ENCODE results near the gene SLC2A4RG.

The SLC2A4RG gene, protein sequence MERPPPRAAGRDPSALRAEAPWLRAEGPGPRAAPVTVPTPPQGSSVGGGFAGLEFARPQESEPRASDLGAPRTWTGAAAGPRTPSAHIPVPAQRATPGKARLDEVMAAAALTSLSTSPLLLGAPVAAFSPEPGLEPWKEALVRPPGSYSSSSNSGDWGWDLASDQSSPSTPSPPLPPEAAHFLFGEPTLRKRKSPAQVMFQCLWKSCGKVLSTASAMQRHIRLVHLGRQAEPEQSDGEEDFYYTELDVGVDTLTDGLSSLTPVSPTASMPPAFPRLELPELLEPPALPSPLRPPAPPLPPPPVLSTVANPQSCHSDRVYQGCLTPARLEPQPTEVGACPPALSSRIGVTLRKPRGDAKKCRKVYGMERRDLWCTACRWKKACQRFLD

DNA sequence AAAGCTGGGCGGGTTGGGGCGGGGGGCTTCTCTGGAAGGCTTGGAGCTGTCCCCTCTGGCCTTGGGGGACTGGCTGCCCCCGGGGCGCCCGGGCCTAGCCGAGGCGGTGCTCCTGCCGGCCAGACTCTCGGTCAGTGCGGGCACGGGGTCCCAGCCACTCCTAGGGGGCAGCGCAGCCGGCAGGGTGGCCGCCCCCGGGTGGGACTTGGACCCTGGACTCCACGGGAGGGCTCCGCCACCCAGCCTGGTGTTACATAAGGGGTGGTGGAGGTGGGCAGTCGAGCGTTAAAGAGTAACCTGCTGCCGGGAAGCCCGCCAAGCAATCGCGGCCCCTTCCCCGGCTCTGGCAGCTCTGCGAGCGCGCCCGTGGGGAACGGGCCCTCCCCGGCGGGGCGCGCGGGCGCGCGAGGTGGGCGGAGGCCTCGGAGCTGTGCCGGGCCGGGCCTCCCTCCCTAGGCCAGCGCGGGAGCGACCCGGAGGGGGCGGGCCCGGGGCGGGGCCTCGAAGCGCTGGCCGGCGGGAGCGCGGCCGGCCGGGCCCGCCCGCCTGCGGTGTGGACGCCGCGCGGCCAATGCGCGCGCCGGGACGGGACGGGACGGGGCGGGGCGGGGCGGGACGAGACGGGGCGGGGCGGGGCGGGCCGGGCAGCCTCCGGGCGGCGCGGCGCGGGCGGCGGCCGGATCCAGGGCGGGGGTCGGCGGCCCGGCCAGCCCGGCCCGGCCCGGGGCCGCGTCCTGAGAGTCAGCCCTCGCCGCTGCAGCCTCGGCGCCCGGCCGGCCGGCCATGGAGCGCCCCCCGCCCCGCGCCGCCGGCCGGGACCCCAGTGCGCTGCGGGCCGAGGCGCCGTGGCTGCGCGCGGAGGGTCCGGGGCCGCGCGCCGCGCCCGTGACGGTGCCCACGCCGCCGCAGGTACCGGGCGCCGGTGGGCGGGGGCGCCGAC, at the start of gene SLC2A4RG:
Gene SLC2A4RG (plus strand): TSS at position 647 of the 940 bp plus-strand sequence. CDS start 137 bp downstream, at position 784.
- TF ChIP-seq, protein P1, sequence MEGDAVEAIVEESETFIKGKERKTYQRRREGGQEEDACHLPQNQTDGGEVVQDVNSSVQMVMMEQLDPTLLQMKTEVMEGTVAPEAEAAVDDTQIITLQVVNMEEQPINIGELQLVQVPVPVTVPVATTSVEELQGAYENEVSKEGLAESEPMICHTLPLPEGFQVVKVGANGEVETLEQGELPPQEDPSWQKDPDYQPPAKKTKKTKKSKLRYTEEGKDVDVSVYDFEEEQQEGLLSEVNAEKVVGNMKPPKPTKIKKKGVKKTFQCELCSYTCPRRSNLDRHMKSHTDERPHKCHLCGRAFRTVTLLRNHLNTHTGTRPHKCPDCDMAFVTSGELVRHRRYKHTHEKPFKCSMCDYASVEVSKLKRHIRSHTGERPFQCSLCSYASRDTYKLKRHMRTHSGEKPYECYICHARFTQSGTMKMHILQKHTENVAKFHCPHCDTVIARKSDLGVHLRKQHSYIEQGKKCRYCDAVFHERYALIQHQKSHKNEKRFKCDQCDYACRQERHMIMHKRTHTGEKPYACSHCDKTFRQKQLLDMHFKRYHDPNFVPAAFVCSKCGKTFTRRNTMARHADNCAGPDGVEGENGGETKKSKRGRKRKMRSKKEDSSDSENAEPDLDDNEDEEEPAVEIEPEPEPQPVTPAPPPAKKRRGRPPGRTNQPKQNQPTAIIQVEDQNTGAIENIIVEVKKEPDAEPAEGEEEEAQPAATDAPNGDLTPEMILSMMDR (IDR thresholded peaks at IDR 0.05; ENCODE audit: borderline replicate concordance, control extremely low read depth, extremely low read depth, insufficient read depth, missing control alignments): no peak
- in situ Hi-C loops (cut with MboI; ENCODE audit: low sequenced_read_pairs, unreplicated experiment): no loop called here
- peak; percentile 98 for DNase-seq (ENCODE audit: low spot score)

DNA sequence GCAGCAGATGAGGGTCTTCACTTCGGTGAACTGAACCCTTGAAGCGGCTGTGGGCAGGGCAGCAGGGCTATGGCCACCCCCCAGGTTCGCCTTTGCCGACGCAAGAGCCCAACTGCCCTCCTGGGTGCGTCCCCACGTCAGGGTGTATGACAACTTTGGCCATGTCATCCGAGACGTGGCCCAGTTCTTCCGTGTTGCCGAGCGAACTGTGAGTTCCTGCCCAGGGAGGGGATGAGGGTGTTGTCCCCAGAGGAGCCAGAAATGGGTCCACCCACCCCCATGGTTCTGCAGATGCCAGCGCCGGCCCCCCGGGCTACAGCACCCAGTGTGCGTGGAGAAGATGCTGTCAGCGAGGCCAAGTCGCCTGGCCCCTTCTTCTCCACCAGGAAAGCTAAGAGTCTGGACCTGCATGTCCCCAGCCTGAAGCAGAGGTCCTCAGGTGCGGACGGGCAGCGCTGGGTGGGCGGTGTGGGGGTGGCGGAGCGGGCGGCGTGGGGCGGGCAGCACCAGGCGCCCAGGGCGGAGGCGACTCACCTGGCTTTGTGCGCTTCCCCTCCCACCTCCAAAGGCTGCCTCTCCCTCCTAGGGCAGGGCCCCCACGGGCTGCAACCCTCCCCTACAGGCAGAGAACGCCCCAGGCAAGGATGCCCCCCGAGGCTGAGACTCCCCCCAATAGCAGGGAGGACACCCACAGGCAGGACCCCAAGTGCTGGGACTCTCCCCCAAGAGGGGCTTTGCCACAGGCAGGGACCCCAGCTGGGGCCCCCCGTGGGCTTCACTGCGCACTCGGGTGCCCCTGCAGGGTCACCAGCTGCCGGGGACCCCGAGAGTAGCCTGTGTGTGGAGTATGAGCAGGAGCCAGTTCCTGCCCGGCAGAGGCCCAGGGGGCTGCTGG, 49.3 kb upstream of the SLC2A4RG start:
- TF ChIP-seq, protein P1 (IDR thresholded peaks at IDR 0.05; ENCODE audit: borderline replicate concordance, control extremely low read depth, extremely low read depth, insufficient read depth, missing control alignments): no peak
- DNase-seq (ENCODE audit: low spot score): no peak
- in situ Hi-C loops (cut with MboI; ENCODE audit: low sequenced_read_pairs, unreplicated experiment): no loop called here

DNA sequence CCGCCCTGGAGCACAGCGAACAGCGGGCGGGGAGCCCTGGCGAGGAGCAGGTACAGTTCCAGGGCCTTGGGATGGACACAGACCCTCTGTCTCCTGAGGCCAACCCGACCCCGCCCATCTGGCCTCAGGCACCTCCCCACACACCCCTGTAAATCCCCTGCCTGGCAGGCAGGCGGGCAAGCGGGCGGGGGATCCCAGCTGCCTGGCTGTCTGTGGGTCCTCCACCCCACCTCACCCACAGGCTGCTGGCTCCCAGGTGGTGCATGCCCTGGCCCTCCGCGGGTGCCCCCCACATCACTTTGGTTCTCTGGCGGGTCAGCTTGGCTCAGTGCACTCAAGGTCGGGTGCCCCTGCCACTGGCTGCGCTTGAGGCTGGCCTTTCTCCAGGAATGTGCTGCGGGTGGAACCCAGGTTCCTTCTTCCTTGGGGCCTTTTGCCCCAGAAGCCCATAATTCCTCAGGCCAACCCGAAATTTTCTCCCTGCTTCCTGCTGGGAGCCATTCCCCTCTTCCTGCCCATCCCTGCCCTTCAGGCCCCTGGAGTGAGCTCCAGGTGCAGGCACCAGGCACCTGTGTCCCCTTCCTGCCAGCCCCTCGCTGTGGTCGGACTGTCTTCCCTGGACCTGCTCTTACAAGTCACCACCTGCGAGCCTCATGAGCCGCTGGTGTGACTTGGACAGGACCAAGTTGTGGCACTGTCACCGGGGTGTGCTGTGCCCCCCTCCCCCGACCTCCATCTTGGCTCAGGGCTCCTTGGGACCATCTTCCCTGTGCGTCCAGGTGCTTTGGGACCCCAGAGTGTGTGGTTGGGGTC, 48.5 kb upstream of the SLC2A4RG start:
- TF ChIP-seq, protein P1 (IDR thresholded peaks at IDR 0.05; ENCODE audit: borderline replicate concordance, control extremely low read depth, extremely low read depth, insufficient read depth, missing control alignments): no peak
- in situ Hi-C loops (cut with MboI; ENCODE audit: low sequenced_read_pairs, unreplicated experiment): no loop called here
- DNase-seq (ENCODE audit: low spot score): no peak

DNA sequence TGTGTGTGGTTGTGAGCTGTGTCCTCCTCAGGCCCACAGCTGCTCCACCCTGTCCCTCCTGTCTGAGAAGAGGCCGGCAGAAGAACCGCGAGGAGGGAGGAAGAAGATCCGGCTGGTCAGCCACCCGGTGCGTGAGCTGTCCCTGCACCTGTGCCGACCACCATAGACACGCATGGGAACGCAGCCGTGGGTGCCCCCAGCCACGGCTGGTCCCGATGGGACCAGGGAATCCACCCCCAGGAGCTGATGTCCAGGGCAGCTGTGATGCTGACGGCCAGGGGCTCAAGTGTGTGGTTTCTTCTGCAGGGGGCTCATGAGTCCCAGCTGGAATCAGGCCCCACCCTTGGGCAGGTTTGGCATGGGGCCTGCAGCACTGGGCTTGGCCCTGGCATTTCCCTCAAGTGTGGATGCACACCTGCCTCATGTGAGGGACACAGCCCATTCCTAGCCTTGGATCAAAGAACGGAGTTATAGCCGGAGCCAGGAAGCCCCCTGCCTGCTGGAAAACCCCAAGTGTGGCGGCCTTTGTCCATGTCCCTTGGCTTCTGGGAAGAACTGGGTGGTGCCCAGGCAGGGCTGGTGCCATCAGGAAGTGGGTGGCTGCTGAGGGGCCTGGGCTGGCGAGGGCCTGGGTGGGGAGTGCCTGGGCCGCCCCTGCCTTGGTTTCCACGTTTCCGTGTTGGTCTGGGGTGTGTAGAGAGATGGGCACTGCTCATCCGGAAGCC, 47.7 kb upstream of the SLC2A4RG start:
- no peak for DNase-seq (ENCODE audit: low spot score)
- in situ Hi-C loops (cut with MboI; ENCODE audit: low sequenced_read_pairs, unreplicated experiment): no loop called here
- TF ChIP-seq, protein P1 (IDR thresholded peaks at IDR 0.05; ENCODE audit: borderline replicate concordance, control extremely low read depth, extremely low read depth, insufficient read depth, missing control alignments): no peak

DNA sequence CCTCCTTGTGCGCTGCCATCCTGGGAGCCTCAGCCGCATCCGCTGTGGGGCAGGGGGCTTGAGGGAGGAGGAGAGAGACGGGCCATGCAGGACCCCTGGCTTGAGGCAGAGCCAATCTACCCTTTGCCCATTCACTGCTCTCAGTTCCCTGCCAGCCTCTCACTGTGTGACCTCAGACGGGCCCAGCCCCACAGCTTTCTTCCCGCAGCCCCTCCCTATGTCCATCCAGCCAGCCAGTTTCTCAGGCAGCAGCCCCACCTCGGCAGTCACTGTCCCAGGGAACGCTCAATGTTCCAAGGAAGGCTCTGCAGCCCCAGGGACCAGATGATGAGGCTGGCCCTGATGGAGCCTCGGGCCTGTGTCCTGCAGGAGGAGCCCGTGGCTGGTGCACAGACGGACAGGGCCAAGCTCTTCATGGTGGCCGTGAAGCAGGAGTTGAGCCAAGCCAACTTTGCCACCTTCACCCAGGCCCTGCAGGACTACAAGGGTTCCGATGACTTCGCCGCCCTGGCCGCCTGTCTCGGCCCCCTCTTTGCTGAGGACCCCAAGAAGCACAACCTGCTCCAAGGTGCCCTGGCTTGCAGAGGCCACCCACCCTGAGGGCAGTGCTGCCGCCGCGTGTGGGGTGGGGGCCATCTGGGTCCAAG, 47.0 kb upstream of the SLC2A4RG start:
- no peak for DNase-seq (ENCODE audit: low spot score)

More for the DNA sequence above, 47.0 kb upstream of the SLC2A4RG start:
- in situ Hi-C loops (cut with MboI; ENCODE audit: low sequenced_read_pairs, unreplicated experiment): no loop called here
- TF ChIP-seq, protein P1 (IDR thresholded peaks at IDR 0.05; ENCODE audit: borderline replicate concordance, control extremely low read depth, extremely low read depth, insufficient read depth, missing control alignments): no peak
